NCI-H1436 (cell line): Measurements from ENCODE around the gene RRBP1.
"Not testable (repeated sequence)": the region's sequence is repeated elsewhere in the genome, so short reads cannot be mapped to it uniquely, and the experiment has no call there.

Experiments used
- DNase-seq: peaks from one replicate; lab custom pipeline; 2025; lab: John Stamatoyannopoulos, UW

Gene RRBP1

GRCh38 chr20:17708675-17709360, 26.8 kb upstream of the RRBP1 start:
- no peak for DNase-seq

GRCh38 chr20:17707951-17708350, 25.9 kb upstream of the RRBP1 start:
- not testable (repeated sequence) for DNase-seq

GRCh38 chr20:17706632-17707031, 24.6 kb upstream of the RRBP1 start:
- DNase-seq = no peak

- no peak for DNase-seq
Measured at GRCh38 chr20:17705916-17706315, 23.9 kb upstream of the RRBP1 start.

- no peak for DNase-seq
Measured at GRCh38 chr20:17704589-17705317, 22.7 kb upstream of the RRBP1 start.

GRCh38 chr20:17701826-17702225, 19.8 kb upstream of the RRBP1 start:
- DNase-seq = no peak

GRCh38 chr20:17700637-17701036, 18.6 kb upstream of the RRBP1 start:
- DNase-seq = no peak

- no peak for DNase-seq
Measured at GRCh38 chr20:17699931-17700351, 17.9 kb upstream of the RRBP1 start, which contains the start of gene BANF2. Gene BANF2 (plus strand): TSS chr20:17699966. CDS start chr20:17725026, 25,060 bp downstream.

GRCh38 chr20:17698384-17698783, 16.3 kb upstream of the RRBP1 start:
- no peak for DNase-seq

- DNase-seq = no peak
Measured at GRCh38 chr20:17697171-17697570, 15.1 kb upstream of the RRBP1 start.

GRCh38 chr20:17696287-17696686, 14.2 kb upstream of the RRBP1 start:
- no peak for DNase-seq

GRCh38 chr20:17694767-17695166, 12.7 kb upstream of the RRBP1 start:
- DNase-seq = no peak

- no peak for DNase-seq
Measured at GRCh38 chr20:17693444-17694001, 11.5 kb upstream of the RRBP1 start.

- no peak for DNase-seq
Measured at GRCh38 chr20:17691758-17692157, 9.7 kb upstream of the RRBP1 start.

GRCh38 chr20:17690144-17690543, 8.1 kb upstream of the RRBP1 start:
- no peak for DNase-seq

GRCh38 chr20:17688965-17689364, 6.9 kb upstream of the RRBP1 start:
- no peak for DNase-seq

GRCh38 chr20:17687800-17688199, 5.8 kb upstream of the RRBP1 start:
- no peak for DNase-seq

- DNase-seq = no peak
Measured at GRCh38 chr20:17685168-17685567, 3.1 kb upstream of the RRBP1 start.

- DNase-seq = no peak
Measured at GRCh38 chr20:17684077-17684888, 2.2 kb upstream of the RRBP1 start.

- DNase-seq = no peak
Measured at GRCh38 chr20:17683218-17684076, 1.4 kb upstream of the RRBP1 start.

GRCh38 chr20:17682889-17683198, 802 bp upstream of the RRBP1 start:
- no peak for DNase-seq

GRCh38 chr20:17681726-17682102, 328 bp downstream of the RRBP1 start:
- DNase-seq = no peak
